Psoas muscle (tissue), 8 donors: ENCODE data around the gene P2RX4. TPM values are rescaled to one million over a fixed set of nuclear protein-coding genes. Genes with fewer than 3 reads are reported as not detected.

Source experiments
- ATAC-seq, 4 donors: fragments of 200-7000 bp; cut with Tn5 transposase; one replicate each; pipeline ENCODE4 v1.9.1; 2020; ENCODE audit warnings: moderate library complexity in 3 of 4, mild to moderate bottlenecking in 2 of 4
- DNase-seq, 2 donors: peaks; one replicate each; pipeline ENCODE4 v3.0.0-alpha.2; 2020
- H3K27ac ChIP-seq: fragments of 200-600 bp; one replicate; pipeline ENCODE4 v1.8.0; 2022
- H3K27me3 ChIP-seq, 3 donors: fragments of 200-600 bp in 1 of 3; one replicate each; pipeline versions ENCODE4 v1.6.1 to v1.8.0; 2013 to 2022; ENCODE audit warnings: low read length in 2 of 3, mild to moderate bottlenecking in 2 of 3, moderate library complexity in 1 of 3; ENCODE audit not compliant: insufficient read depth in 3 of 3
- H3K36me3 ChIP-seq, 2 donors: fragments of 200-600 bp in 1 of 2; one replicate each; pipeline versions ENCODE4 v1.6.1 to v1.8.0; 2013 to 2022; ENCODE audit warnings: low read depth in 1 of 2, mild to moderate bottlenecking in 1 of 2, moderate library complexity in 1 of 2; ENCODE audit not compliant: insufficient read depth in 1 of 2
- H3K4me1 ChIP-seq: fragments of 200-600 bp; one replicate; pipeline ENCODE4 v1.8.0; 2022
- H3K4me3 ChIP-seq: fragments of 200-600 bp; one replicate; pipeline ENCODE4 v1.8.0; 2022; ENCODE audit warnings: mild to moderate bottlenecking
- H3K9me3 ChIP-seq: fragments of 200-600 bp; one replicate; pipeline ENCODE4 v1.8.0; 2022
- CTCF ChIP-seq: fragments of 200-600 bp; IDR thresholded peaks from one replicate; pipeline ENCODE4 v1.8.0; 2022; ENCODE audit warnings: antibody characterized with exemption
- WGBS, 3 donors: extraction: QIAGEN DNeasy Blood & Tissue Kit; methylation state at CpG; one replicate each; pipeline versions ENCODE4 v1.1.6 to v1.1.7; 2013; 5-methylcytosine and 5-hydroxymethylcytosine counted together
- intact Hi-C, 2 donors: fragments of 100-400 bp; cut with DNase I; formaldehyde crosslinking; loops; one replicate each; pipeline versions ENCODE4 v1.11.0 to v1.14.2; 2022
- polyA plus RNA-seq, 3 donors: library from polyadenylated mRNA; stranded (reverse); fragments of 200-250 nt; gene quantifications; one replicate each; pipeline ENCODE4 v1.2.3, GENCODE V29; 2013
- total RNA-seq, 4 donors: library from RNA; stranded (reverse); fragmentation: NEBNext Ultra II Directional in 2 of 4; extraction: Animal tissue kit (Norgen Biotek cat#: 25700) in 2 of 4; gene quantifications; one replicate each; pipeline versions ENCODE4 v1.2.1 to v1.2.4, GENCODE V29; 2021 to 2023
- donor health status: healthy with polysubstance abuse.
- donor health status: DM: no; HTN: no; CAD: no; lungs with moderate emphysema.
- donor health status: Bipolar disorder and iron deficiency.
- donor health status: healthy.
- donor health status: DM: yes; HTN: yes; CAD: no.
- donor health status: DM: no; HTN: no; CAD: no.
- donor health status: DM: no; HTN: no; CAD: no.
- donor health status: DM: yes; HTN: yes; CAD: no.

The P2RX4 gene
- total and polyA plus RNA-seq, 7 donors = 1.1 to 3.4 (median 1.7) TPM

GRCh38 chr12:121212875-121213274, 2.9 kb downstream of the P2RX4 start:
- intact Hi-C loops = no loop called here
- ATAC-seq (no peak), DNase-seq (no peak)
- Histone ChIP-seq H3K27me3 (peaks cover 0 to 24% (median 4%) of the 10 kb centered on the region in 3 donors), H3K27ac (no peak overlapping the region), H3K9me3 (no peaks in the 10 kb centered on the region), H3K4me1 (no peaks in the 10 kb centered on the region), H3K4me3 (no peak overlapping the region), H3K36me3 (no peaks in the 10 kb centered on the region)
- WGBS, 3 donors = 89 to 91% (median 90%) methylated on average over 5 of the region's 5 CpGs
- no peak for TF ChIP-seq CTCF

- Histone ChIP-seq H3K4me3 (no peak overlapping the region), H3K4me1 (no peaks in the 10 kb centered on the region), H3K9me3 (no peaks in the 10 kb centered on the region), H3K27ac (no peak overlapping the region), H3K27me3 (peaks cover 0 to 24% (median 4%) of the 10 kb centered on the region in 3 donors), H3K36me3 (no peaks in the 10 kb centered on the region)
- WGBS, 3 donors = 88 to 91% (median 90%) methylated on average over 11 of the region's 11 CpGs
- intact Hi-C loops = no loop called here
- no peak for ATAC-seq
- DNase-seq = no peak
- no peak for TF ChIP-seq CTCF
Observed at GRCh38 chr12:121214166-121214777, 4.3 kb downstream of the P2RX4 start.

GRCh38 chr12:121214855-121215745, 5.2 kb downstream of the P2RX4 start:
- no peak overlapping the region for H3K27ac ChIP-seq
- no peaks in the 10 kb centered on the region for H3K4me1 ChIP-seq
- no peak for TF ChIP-seq CTCF
- 76 to 79% (median 77%) methylated on average over 14 of the region's 14 CpGs for WGBS, 3 donors
- no peaks in the 10 kb centered on the region for H3K36me3 ChIP-seq
- intact Hi-C loops = no loop called here
- DNase-seq (no peak), ATAC-seq (peak in 3 of 4 donors; percentile 37 to 48 (median 38))
- no peak overlapping the region for H3K4me3 ChIP-seq
- peaks cover 0 to 19% (median 4%) of the 10 kb centered on the region in 3 donors for H3K27me3 ChIP-seq
- no peaks in the 10 kb centered on the region for H3K9me3 ChIP-seq

GRCh38 chr12:121216102-121216501, 6.2 kb downstream of the P2RX4 start:
- 88 to 93% (median 92%) methylated on average over 4 of the region's 4 CpGs for WGBS, 3 donors
- no peak overlapping the region for H3K27ac ChIP-seq
- H3K4me1 ChIP-seq = no peaks in the 10 kb centered on the region
- no peak for DNase-seq
- H3K9me3 ChIP-seq = no peaks in the 10 kb centered on the region
- H3K4me3 ChIP-seq = no peak overlapping the region
- ATAC-seq = no peak
- peaks cover 0 to 9% (median 4%) of the 10 kb centered on the region in 3 donors for H3K27me3 ChIP-seq
- no peak for TF ChIP-seq CTCF
- intact Hi-C loops = no loop called here
- no peaks in the 10 kb centered on the region for H3K36me3 ChIP-seq
